ENCODE measurements around the gene OXNAD1. TPM values are rescaled to one million over a fixed set of nuclear protein-coding genes. Genes with fewer than 3 reads are reported as not detected.

Gene OXNAD1
- total RNA-seq, 4 donors from 2014 or later = 10.6 to 16.3 (median 12.6) TPM

- TF ChIP-seq CTCF (IDR thresholded peaks at IDR 0.05; ENCODE audit: low read depth) = no peak
Measured at GRCh38 chr3:16329036-16329825, 64.2 kb downstream of the OXNAD1 start.

GRCh38 chr3:16329826-16330129 is 64.8 kb downstream of the OXNAD1 start:
- no peak for TF ChIP-seq CTCF (IDR thresholded peaks at IDR 0.05; ENCODE audit: low read depth)

- TF ChIP-seq CTCF (IDR thresholded peaks at IDR 0.05; ENCODE audit: low read depth) = no peak
Measured at GRCh38 chr3:16330351-16330750, 65.3 kb downstream of the OXNAD1 start.

- TF ChIP-seq CTCF (IDR thresholded peaks at IDR 0.05; ENCODE audit: low read depth) = no peak
Measured at GRCh38 chr3:16331319-16331883, 66.4 kb downstream of the OXNAD1 start.

GRCh38 chr3:16332904-16333426 is 68.0 kb downstream of the OXNAD1 start:
- no peak for TF ChIP-seq CTCF (IDR thresholded peaks at IDR 0.05; ENCODE audit: low read depth)

- no peak for TF ChIP-seq CTCF (IDR thresholded peaks at IDR 0.05; ENCODE audit: low read depth)
Measured at GRCh38 chr3:16334909-16335308, 69.9 kb downstream of the OXNAD1 start.

GRCh38 chr3:16335333-16335732 is 70.3 kb downstream of the OXNAD1 start:
- no peak for TF ChIP-seq CTCF (IDR thresholded peaks at IDR 0.05; ENCODE audit: low read depth)

All from subcutaneous adipose tissue (tissue), 4 donors.